ENCODE data around the gene PPM1J.

PPM1J gene

DNA sequence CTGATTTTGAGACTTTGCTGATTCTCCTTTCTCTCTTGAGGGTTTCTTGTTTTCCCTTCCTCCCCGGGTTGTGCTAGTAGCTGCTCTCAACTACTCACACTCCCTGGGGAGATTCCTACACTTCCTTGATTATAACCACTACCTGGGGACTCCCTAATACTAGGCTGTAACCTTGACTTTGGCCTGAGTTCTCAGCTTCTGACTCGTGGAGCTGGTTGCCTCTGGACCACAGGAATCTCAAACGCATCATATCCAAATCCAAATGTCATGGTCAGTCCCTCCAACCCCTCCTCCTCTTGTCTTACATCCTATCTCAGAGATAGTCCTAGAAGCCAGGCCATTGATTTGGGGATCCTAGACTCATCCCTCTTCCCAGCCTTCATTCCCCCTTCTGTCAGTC lies 28.7 kb downstream of the PPM1J start:
- Histone ChIP-seq H3K4me3 (ENCODE audit: low read depth, low read length, poor library complexity, severe bottlenecking) (no peak overlapping the region), H3K4me2 (ENCODE audit: low read length) (no peak overlapping the region), H2AFZ (ENCODE audit: low read length) (no peak overlapping the region), H3K27ac (ENCODE audit: low read depth, low read length, poor library complexity, severe bottlenecking) (no peak overlapping the region), H3K36me3 (ENCODE audit: insufficient read depth, low read length) (peaks cover under 1% of the 10 kb centered on the region; the same call in 1 of the 2 replicates), H4K20me1 (ENCODE audit: insufficient read depth, low read length) (no peaks in the 10 kb centered on the region), H3K9ac (ENCODE audit: low read length) (no peak overlapping the region), H3K79me2 (ENCODE audit: insufficient read depth, low read length) (no peaks in the 10 kb centered on the region), H3K9me3 (ENCODE audit: low read length) (no peaks in the 10 kb centered on the region), H3K27me3 (ENCODE audit: insufficient read depth, low read length) (no peaks in the 10 kb centered on the region), H3K4me1 (ENCODE audit: insufficient read depth, low read length, severe bottlenecking) (no peaks in the 10 kb centered on the region), H3F3A (ENCODE audit: insufficient read depth, low read length) (no peaks in the 10 kb centered on the region), H3K9me2 (ENCODE audit: low read depth, low read length) (no peaks in the 10 kb centered on the region)
- TF ChIP-seq EZH2 (IDR thresholded peaks at IDR 0.05; ENCODE audit: borderline replicate concordance, low read length) = no peak
- TF ChIP-seq, protein P1, sequence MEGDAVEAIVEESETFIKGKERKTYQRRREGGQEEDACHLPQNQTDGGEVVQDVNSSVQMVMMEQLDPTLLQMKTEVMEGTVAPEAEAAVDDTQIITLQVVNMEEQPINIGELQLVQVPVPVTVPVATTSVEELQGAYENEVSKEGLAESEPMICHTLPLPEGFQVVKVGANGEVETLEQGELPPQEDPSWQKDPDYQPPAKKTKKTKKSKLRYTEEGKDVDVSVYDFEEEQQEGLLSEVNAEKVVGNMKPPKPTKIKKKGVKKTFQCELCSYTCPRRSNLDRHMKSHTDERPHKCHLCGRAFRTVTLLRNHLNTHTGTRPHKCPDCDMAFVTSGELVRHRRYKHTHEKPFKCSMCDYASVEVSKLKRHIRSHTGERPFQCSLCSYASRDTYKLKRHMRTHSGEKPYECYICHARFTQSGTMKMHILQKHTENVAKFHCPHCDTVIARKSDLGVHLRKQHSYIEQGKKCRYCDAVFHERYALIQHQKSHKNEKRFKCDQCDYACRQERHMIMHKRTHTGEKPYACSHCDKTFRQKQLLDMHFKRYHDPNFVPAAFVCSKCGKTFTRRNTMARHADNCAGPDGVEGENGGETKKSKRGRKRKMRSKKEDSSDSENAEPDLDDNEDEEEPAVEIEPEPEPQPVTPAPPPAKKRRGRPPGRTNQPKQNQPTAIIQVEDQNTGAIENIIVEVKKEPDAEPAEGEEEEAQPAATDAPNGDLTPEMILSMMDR (IDR thresholded peaks at IDR 0.05; ENCODE audit: low read length) = no peak

DNA sequence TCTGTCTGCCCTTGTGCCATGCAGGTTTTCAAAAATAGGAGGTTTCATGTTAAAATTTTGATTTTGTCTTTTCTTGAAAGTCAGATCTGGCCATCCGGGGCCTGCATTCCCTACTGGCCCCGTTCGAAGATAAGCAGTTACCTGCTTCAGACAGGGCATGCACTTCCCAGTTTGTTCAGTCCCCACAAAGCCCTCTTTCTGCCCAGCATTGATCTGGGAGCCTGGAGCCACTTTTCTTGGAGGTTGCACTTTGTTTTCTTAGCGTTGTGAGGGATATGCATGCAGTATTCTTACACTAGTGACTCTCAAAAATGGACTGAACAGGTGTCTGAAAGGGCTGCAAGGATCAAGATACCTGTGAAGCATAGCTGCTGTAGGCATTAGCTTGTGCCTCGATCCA lies 29.2 kb downstream of the PPM1J start:
- no peaks in the 10 kb centered on the region for H3K27me3 ChIP-seq (ENCODE audit: insufficient read depth, low read length)
- H3K9ac ChIP-seq (ENCODE audit: low read length) = no peak overlapping the region
- no peaks in the 10 kb centered on the region for H3K9me3 ChIP-seq (ENCODE audit: low read length)
- no peaks in the 10 kb centered on the region for H3K36me3 ChIP-seq (ENCODE audit: insufficient read depth, low read length)
- H2AFZ ChIP-seq (ENCODE audit: low read length) = no peak overlapping the region
- no peaks in the 10 kb centered on the region for H3K79me2 ChIP-seq (ENCODE audit: insufficient read depth, low read length)
- H3F3A ChIP-seq (ENCODE audit: insufficient read depth, low read length) = no peaks in the 10 kb centered on the region
- H3K4me3 ChIP-seq (ENCODE audit: low read depth, low read length, poor library complexity, severe bottlenecking) = no peak overlapping the region
- no peak for TF ChIP-seq EZH2 (IDR thresholded peaks at IDR 0.05; ENCODE audit: borderline replicate concordance, low read length)
- TF ChIP-seq, protein P1 (IDR thresholded peaks at IDR 0.05; ENCODE audit: low read length) = no peak
- no peaks in the 10 kb centered on the region for H3K4me1 ChIP-seq (ENCODE audit: insufficient read depth, low read length, severe bottlenecking)
- H3K4me2 ChIP-seq (ENCODE audit: low read length) = no peak overlapping the region
- no peak overlapping the region for H3K27ac ChIP-seq (ENCODE audit: low read depth, low read length, poor library complexity, severe bottlenecking)
- H3K9me2 ChIP-seq (ENCODE audit: low read depth, low read length) = no peaks in the 10 kb centered on the region
- H4K20me1 ChIP-seq (ENCODE audit: insufficient read depth, low read length) = no peaks in the 10 kb centered on the region

DNA sequence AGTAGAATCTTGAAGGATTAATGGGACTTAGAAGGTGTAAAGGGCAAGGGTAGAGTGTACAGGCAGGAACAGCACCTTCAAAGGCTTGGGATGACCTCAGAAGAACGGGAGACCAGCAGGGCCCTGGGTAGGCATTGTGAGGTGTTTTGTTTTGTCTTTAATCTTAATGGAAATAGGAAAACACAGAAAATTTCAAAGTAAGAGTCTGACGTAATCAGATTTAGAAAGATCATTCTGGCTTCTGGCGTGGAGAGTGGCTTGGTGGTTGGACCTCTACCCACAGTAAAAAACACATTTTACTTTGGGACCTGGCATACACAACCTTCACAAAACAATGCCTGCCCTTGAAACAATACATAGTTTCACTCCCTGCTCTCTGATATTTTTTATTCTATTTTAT lies 36.5 kb downstream of the PPM1J start:
- no peaks in the 10 kb centered on the region for H3K79me2 ChIP-seq (ENCODE audit: insufficient read depth, low read length)
- no peak for TF ChIP-seq EZH2 (IDR thresholded peaks at IDR 0.05; ENCODE audit: borderline replicate concordance, low read length)
- TF ChIP-seq, protein P1 (IDR thresholded peaks at IDR 0.05; ENCODE audit: low read length) = no peak
- H3K4me2 ChIP-seq (ENCODE audit: low read length) = no peak overlapping the region
- no peaks in the 10 kb centered on the region for H3K36me3 ChIP-seq (ENCODE audit: insufficient read depth, low read length)
- no peaks in the 10 kb centered on the region for H3F3A ChIP-seq (ENCODE audit: insufficient read depth, low read length)
- peaks cover 41% of the 10 kb centered on the region for H3K4me1 ChIP-seq (ENCODE audit: insufficient read depth, low read length, severe bottlenecking)
- no peaks in the 10 kb centered on the region for H4K20me1 ChIP-seq (ENCODE audit: insufficient read depth, low read length)
- H3K9me2 ChIP-seq (ENCODE audit: low read depth, low read length) = no peaks in the 10 kb centered on the region
- no peaks in the 10 kb centered on the region for H3K9me3 ChIP-seq (ENCODE audit: low read length)
- H3K27ac ChIP-seq (ENCODE audit: low read depth, low read length, poor library complexity, severe bottlenecking) = peak overlapping the region; percentile 32
- no peak overlapping the region for H3K4me3 ChIP-seq (ENCODE audit: low read depth, low read length, poor library complexity, severe bottlenecking)
- no peaks in the 10 kb centered on the region for H3K27me3 ChIP-seq (ENCODE audit: insufficient read depth, low read length)
- no peak overlapping the region for H3K9ac ChIP-seq (ENCODE audit: low read length)
- no peak overlapping the region for H2AFZ ChIP-seq (ENCODE audit: low read length)
